Ovary (tissue), 3 donors: ENCODE data around the gene PPP1R1B.

ENCODE experiments used
- EP300 ChIP-seq: sonication (generic); formaldehyde crosslinking; IDR thresholded peaks from one replicate; pipeline ENCODE4 v1.6.1; 2017; ENCODE audit warnings: antibody characterized with exemption
- POLR2A ChIP-seq: fragments of 450-650 bp; IDR thresholded peaks from one replicate; pipeline ENCODE4 v1.6.1; 2017; ENCODE audit warnings: antibody characterized with exemption, mild to moderate bottlenecking, moderate library complexity
- TF ChIP-seq, protein P1 (sequence below), 3 donors: fragments of 450-650 bp in 2 of 3; fragments of 200-600 bp in 1 of 3; IDR thresholded peaks; one replicate each; pipeline versions ENCODE4 v1.5.1 to v1.8.0; 2016 to 2022; ENCODE audit warnings: antibody characterized with exemption in 3 of 3, mild to moderate bottlenecking in 1 of 3
- donor health status: DM: no; HTN: no; CAD: no.

DNA sequence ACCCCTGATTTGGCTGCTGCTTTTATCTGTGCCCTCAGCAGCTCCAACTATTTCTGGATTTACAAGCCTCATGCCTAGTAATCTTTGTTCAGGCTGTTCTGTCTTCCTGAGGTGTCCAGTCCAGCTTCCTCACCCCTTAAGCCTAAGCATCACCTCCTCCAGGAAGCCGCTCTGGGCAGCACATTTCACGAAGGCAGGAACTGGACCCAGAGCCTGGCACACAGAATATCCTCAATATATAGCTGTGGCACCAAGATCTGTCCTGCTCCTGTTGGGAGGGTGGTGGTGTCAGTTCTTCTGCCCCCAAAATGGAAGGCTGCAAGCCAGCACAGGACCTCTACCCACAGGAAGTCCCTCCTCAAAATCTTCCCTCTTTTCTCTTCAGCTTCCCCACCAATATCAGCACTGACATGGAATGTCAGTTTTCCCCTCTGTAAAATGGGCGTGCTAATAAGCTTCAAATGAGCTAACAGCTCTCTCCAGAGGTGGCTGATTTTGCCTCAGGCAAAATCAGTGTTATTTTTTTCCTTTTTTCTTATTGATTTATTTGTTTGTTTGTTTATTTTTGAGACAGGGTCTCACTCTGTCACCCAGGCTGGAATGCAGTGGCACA is 12.1 kb upstream of the PPP1R1B start:
- no peak for TF ChIP-seq EP300
- TF ChIP-seq, protein P1, sequence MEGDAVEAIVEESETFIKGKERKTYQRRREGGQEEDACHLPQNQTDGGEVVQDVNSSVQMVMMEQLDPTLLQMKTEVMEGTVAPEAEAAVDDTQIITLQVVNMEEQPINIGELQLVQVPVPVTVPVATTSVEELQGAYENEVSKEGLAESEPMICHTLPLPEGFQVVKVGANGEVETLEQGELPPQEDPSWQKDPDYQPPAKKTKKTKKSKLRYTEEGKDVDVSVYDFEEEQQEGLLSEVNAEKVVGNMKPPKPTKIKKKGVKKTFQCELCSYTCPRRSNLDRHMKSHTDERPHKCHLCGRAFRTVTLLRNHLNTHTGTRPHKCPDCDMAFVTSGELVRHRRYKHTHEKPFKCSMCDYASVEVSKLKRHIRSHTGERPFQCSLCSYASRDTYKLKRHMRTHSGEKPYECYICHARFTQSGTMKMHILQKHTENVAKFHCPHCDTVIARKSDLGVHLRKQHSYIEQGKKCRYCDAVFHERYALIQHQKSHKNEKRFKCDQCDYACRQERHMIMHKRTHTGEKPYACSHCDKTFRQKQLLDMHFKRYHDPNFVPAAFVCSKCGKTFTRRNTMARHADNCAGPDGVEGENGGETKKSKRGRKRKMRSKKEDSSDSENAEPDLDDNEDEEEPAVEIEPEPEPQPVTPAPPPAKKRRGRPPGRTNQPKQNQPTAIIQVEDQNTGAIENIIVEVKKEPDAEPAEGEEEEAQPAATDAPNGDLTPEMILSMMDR (IDR thresholded peaks at IDR 0.05), result no peak
- no peak for TF ChIP-seq POLR2A
